ENCODE measurements around the gene RDH5.

Gene RDH5

GRCh38 chr12:55699471-55700055 lies 20.6 kb upstream of the RDH5 start:
- Histone ChIP-seq H2AFZ (ENCODE audit: low read depth, low read length) (no peak overlapping the region), H3K9me3 (ENCODE audit: low read length) (no peaks in the 10 kb centered on the region), H3K36me3 (ENCODE audit: insufficient read depth, low read length) (no peaks in the 10 kb centered on the region), H3K4me3 (ENCODE audit: low read length) (no peak overlapping the region), H3K27me3 (ENCODE audit: insufficient read depth, low read length) (no peaks in the 10 kb centered on the region), H3K4me1 (ENCODE audit: insufficient read depth, low read length) (no peaks in the 10 kb centered on the region)

- H3K4me1 ChIP-seq (ENCODE audit: insufficient read depth, low read length), result peaks cover 3% of the 10 kb centered on the region
- H3K9me3 ChIP-seq (ENCODE audit: low read length), result no peaks in the 10 kb centered on the region
- H3K36me3 ChIP-seq (ENCODE audit: insufficient read depth, low read length), result no peaks in the 10 kb centered on the region
These were observed 19.8 kb upstream of the RDH5 start for GRCh38 chr12:55700255-55701018.

GRCh38 chr12:55702861-55703260 lies 17.3 kb upstream of the RDH5 start:
- Histone ChIP-seq H2AFZ (ENCODE audit: low read depth, low read length) (no peak overlapping the region), H3K4me3 (ENCODE audit: low read length) (no peak overlapping the region), H3K27me3 (ENCODE audit: insufficient read depth, low read length) (peaks cover 3% of the 10 kb centered on the region), H3K4me1 (ENCODE audit: insufficient read depth, low read length) (peaks cover 24% of the 10 kb centered on the region), H3K36me3 (ENCODE audit: insufficient read depth, low read length) (no peaks in the 10 kb centered on the region), H3K9me3 (ENCODE audit: low read length) (no peaks in the 10 kb centered on the region)

More at GRCh38 chr12:55700255-55701018, 19.8 kb upstream of the RDH5 start:
- Histone ChIP-seq H2AFZ (ENCODE audit: low read depth, low read length) (no peak overlapping the region), H3K4me3 (ENCODE audit: low read length) (no peak overlapping the region), H3K27me3 (ENCODE audit: insufficient read depth, low read length) (no peaks in the 10 kb centered on the region)

- Histone ChIP-seq H3K4me3 (ENCODE audit: low read length) (no peak overlapping the region), H2AFZ (ENCODE audit: low read depth, low read length) (no peak overlapping the region), H3K4me1 (ENCODE audit: insufficient read depth, low read length) (peaks cover 26% of the 10 kb centered on the region), H3K9me3 (ENCODE audit: low read length) (no peaks in the 10 kb centered on the region), H3K27me3 (ENCODE audit: insufficient read depth, low read length) (peaks cover 3% of the 10 kb centered on the region), H3K36me3 (ENCODE audit: insufficient read depth, low read length) (no peaks in the 10 kb centered on the region)
These were observed 16.9 kb upstream of the RDH5 start for GRCh38 chr12:55703288-55703687.

GRCh38 chr12:55703901-55704761 lies 16.1 kb upstream of the RDH5 start:
- Histone ChIP-seq H3K4me1 (ENCODE audit: insufficient read depth, low read length) (peaks cover 26% of the 10 kb centered on the region), H3K36me3 (ENCODE audit: insufficient read depth, low read length) (no peaks in the 10 kb centered on the region), H2AFZ (ENCODE audit: low read depth, low read length) (no peak overlapping the region), H3K9me3 (ENCODE audit: low read length) (no peaks in the 10 kb centered on the region), H3K4me3 (ENCODE audit: low read length) (no peak overlapping the region), H3K27me3 (ENCODE audit: insufficient read depth, low read length) (peaks cover 9% of the 10 kb centered on the region)

- Histone ChIP-seq H3K4me3 (ENCODE audit: low read length) (no peak overlapping the region), H3K9me3 (ENCODE audit: low read length) (no peaks in the 10 kb centered on the region), H3K36me3 (ENCODE audit: insufficient read depth, low read length) (no peaks in the 10 kb centered on the region), H3K4me1 (ENCODE audit: insufficient read depth, low read length) (peaks cover 26% of the 10 kb centered on the region), H3K27me3 (ENCODE audit: insufficient read depth, low read length) (peaks cover 9% of the 10 kb centered on the region), H2AFZ (ENCODE audit: low read depth, low read length) (no peak overlapping the region)
These were observed 15.1 kb upstream of the RDH5 start for GRCh38 chr12:55704824-55705718.

- Histone ChIP-seq H3K9me3 (ENCODE audit: low read length) (no peaks in the 10 kb centered on the region), H3K4me3 (ENCODE audit: low read length) (peak overlapping the region; percentile 72), H3K36me3 (ENCODE audit: insufficient read depth, low read length) (no peaks in the 10 kb centered on the region), H3K4me1 (ENCODE audit: insufficient read depth, low read length) (peaks cover 26% of the 10 kb centered on the region), H3K27me3 (ENCODE audit: insufficient read depth, low read length) (peaks cover 9% of the 10 kb centered on the region), H2AFZ (ENCODE audit: low read depth, low read length) (no peak overlapping the region)
These were observed 14.3 kb upstream of the RDH5 start for GRCh38 chr12:55705782-55706402.

- H2AFZ ChIP-seq (ENCODE audit: low read depth, low read length), result peak overlapping the region; percentile 82
- peaks cover 26% of the 10 kb centered on the region for H3K4me1 ChIP-seq (ENCODE audit: insufficient read depth, low read length)
- H3K36me3 ChIP-seq (ENCODE audit: insufficient read depth, low read length), result no peaks in the 10 kb centered on the region
- no peaks in the 10 kb centered on the region for H3K9me3 ChIP-seq (ENCODE audit: low read length)
- peaks cover 9% of the 10 kb centered on the region for H3K27me3 ChIP-seq (ENCODE audit: insufficient read depth, low read length)
- H3K4me3 ChIP-seq (ENCODE audit: low read length), result peak overlapping the region; percentile 72
These were observed 13.5 kb upstream of the RDH5 start for GRCh38 chr12:55706568-55707218.

GRCh38 chr12:55707219-55707671 lies 12.9 kb upstream of the RDH5 start:
- no peaks in the 10 kb centered on the region for H3K36me3 ChIP-seq (ENCODE audit: insufficient read depth, low read length)
- no peaks in the 10 kb centered on the region for H3K9me3 ChIP-seq (ENCODE audit: low read length)
- peaks cover 26% of the 10 kb centered on the region for H3K4me1 ChIP-seq (ENCODE audit: insufficient read depth, low read length)
- H3K27me3 ChIP-seq (ENCODE audit: insufficient read depth, low read length), result peaks cover 11% of the 10 kb centered on the region
- peak overlapping the region; percentile 72 for H3K4me3 ChIP-seq (ENCODE audit: low read length)
- peak overlapping the region; percentile 82 for H2AFZ ChIP-seq (ENCODE audit: low read depth, low read length)

GRCh38 chr12:55707841-55708694 lies 12.1 kb upstream of the RDH5 start, which contains the start of gene ITGA7:
TSS of gene ITGA7 (minus strand) at chr12:55707904. CDS start at chr12:55707682, 222 bp downstream.
- Histone ChIP-seq H2AFZ (ENCODE audit: low read depth, low read length) (peak within 1 kb of the TSS; percentile 82), H3K27me3 (ENCODE audit: insufficient read depth, low read length) (peaks cover 11% of the 10 kb centered on the region)

GRCh38 chr12:55708695-55709233 lies 11.4 kb upstream of the RDH5 start:
- Histone ChIP-seq H3K4me1 (ENCODE audit: insufficient read depth, low read length) (peaks cover 26% of the 10 kb centered on the region), H2AFZ (ENCODE audit: low read depth, low read length) (peak overlapping the region; percentile 13), H3K4me3 (ENCODE audit: low read length) (peak overlapping the region; percentile 72), H3K36me3 (ENCODE audit: insufficient read depth, low read length) (no peaks in the 10 kb centered on the region), H3K9me3 (ENCODE audit: low read length) (no peaks in the 10 kb centered on the region), H3K27me3 (ENCODE audit: insufficient read depth, low read length) (peaks cover 11% of the 10 kb centered on the region)

More at GRCh38 chr12:55707841-55708694, 12.1 kb upstream of the RDH5 start, which contains the start of gene ITGA7:
- Histone ChIP-seq H3K4me3 (ENCODE audit: low read length) (peak within 1 kb of the TSS; percentile 72), H3K36me3 (ENCODE audit: insufficient read depth, low read length) (no peaks in the 10 kb centered on the region), H3K9me3 (ENCODE audit: low read length) (no peaks in the 10 kb centered on the region), H3K4me1 (ENCODE audit: insufficient read depth, low read length) (peaks cover 26% of the 10 kb centered on the region)
